RWPE2 (cell line): ENCODE measurements around the gene ETDC.
A peak's percentile ranks its signal among the peaks of the same experiment; 100 is the strongest.
"Not testable (repeated sequence)": the region's sequence is repeated elsewhere in the genome, so short reads cannot be mapped to it uniquely, and the experiment has no call there.

Experiments used
- ATAC-seq: fragments of 200-7000 bp; cut with Tn5 transposase; 3 replicates; pipeline ENCODE4 v1.9.1; 2021; ENCODE audit warnings: low read depth
- DNase-seq: peaks from one replicate; pipeline ENCODE4 v3.0.0-alpha.2; 2020; ENCODE audit warnings: low spot score
- H3K27ac ChIP-seq: fragments of 450-650 bp; 2 replicates; pipeline ENCODE4 v1.5.1; 2017; ENCODE audit warnings: mild to moderate bottlenecking; ENCODE audit not compliant: poor library complexity, severe bottlenecking
- H3K27me3 ChIP-seq: fragments of 250-450 bp; sonication (Bioruptor Pico); 2 replicates; pipeline ENCODE4 v1.5.1; 2021; ENCODE audit warnings: mild to moderate bottlenecking, moderate library complexity; ENCODE audit not compliant: insufficient read depth, poor library complexity, severe bottlenecking
- H3K36me3 ChIP-seq: fragments of 250-450 bp; sonication (Bioruptor Pico); 2 replicates; pipeline ENCODE4 v1.5.1; 2020; ENCODE audit warnings: low read depth, mild to moderate bottlenecking, moderate library complexity
- H3K4me1 ChIP-seq: fragments of 250-450 bp; sonication (Bioruptor Pico); 2 replicates; pipeline ENCODE4 v1.5.1; 2021; ENCODE audit warnings: mild to moderate bottlenecking, moderate library complexity; ENCODE audit not compliant: insufficient read depth, poor library complexity, severe bottlenecking
- H3K4me3 ChIP-seq: fragments of 250-450 bp; sonication (Bioruptor Pico); 2 replicates; pipeline ENCODE4 v1.5.1; 2021; ENCODE audit warnings: mild to moderate bottlenecking, moderate library complexity; ENCODE audit not compliant: severe bottlenecking
- H3K9me3 ChIP-seq: fragments of 250-450 bp; sonication (Bioruptor Pico); 2 replicates; pipeline ENCODE4 v1.5.1; 2021; ENCODE audit warnings: mild to moderate bottlenecking, moderate library complexity; ENCODE audit not compliant: severe bottlenecking
- CTCF ChIP-seq: fragments of 450-650 bp; IDR thresholded peaks from one replicate; pipeline ENCODE4 v1.5.1; 2017; ENCODE audit warnings: mild to moderate bottlenecking, moderate library complexity; ENCODE audit not compliant: poor library complexity, severe bottlenecking

The ETDC gene

GRCh38 chrX:135309430-135309923, at the start of gene ETDC:
Gene ETDC (plus strand): TSS chrX:135309480. CDS start chrX:135309480, 0 bp downstream.
- H3K4me3 ChIP-seq = no peak within 1 kb of the TSS
- H3K27me3 ChIP-seq = no peaks in the 10 kb centered on the region
- ATAC-seq = no peak
- no peak for TF ChIP-seq CTCF
- H3K36me3 ChIP-seq = no peaks in the 10 kb centered on the region
- no peaks in the 10 kb centered on the region for H3K9me3 ChIP-seq
- no peak for DNase-seq
- no peaks in the 10 kb centered on the region for H3K4me1 ChIP-seq
- H3K27ac ChIP-seq = no peak within 1 kb of the TSS

GRCh38 chrX:135260976-135261375, 48.3 kb upstream of the ETDC start:
- not testable (repeated sequence) for H3K4me1 ChIP-seq, ATAC-seq, H3K36me3 ChIP-seq, DNase-seq, H3K27ac ChIP-seq, H3K27me3 ChIP-seq, H3K9me3 ChIP-seq, H3K4me3 ChIP-seq

- not testable (repeated sequence) for ATAC-seq, H3K27ac ChIP-seq, H3K4me1 ChIP-seq, H3K27me3 ChIP-seq, H3K9me3 ChIP-seq, DNase-seq, H3K4me3 ChIP-seq, H3K36me3 ChIP-seq
These were observed 45.9 kb upstream of the ETDC start for GRCh38 chrX:135263376-135263775.

- H3K4me3 ChIP-seq = no peak overlapping the region
- no peaks in the 10 kb centered on the region for H3K4me1 ChIP-seq
- no peaks in the 10 kb centered on the region for H3K36me3 ChIP-seq
- no peaks in the 10 kb centered on the region for H3K27me3 ChIP-seq
- peak; percentile 64; the same call in 2 of the 3 replicates for ATAC-seq
- H3K9me3 ChIP-seq = no peaks in the 10 kb centered on the region
- no peak for TF ChIP-seq CTCF
- no peak for DNase-seq
- no peak overlapping the region for H3K27ac ChIP-seq
These were observed 45.1 kb upstream of the ETDC start for GRCh38 chrX:135264206-135264605.

- Histone ChIP-seq H3K4me3 (no peak overlapping the region), H3K27me3 (no peaks in the 10 kb centered on the region), H3K4me1 (no peaks in the 10 kb centered on the region), H3K9me3 (no peaks in the 10 kb centered on the region), H3K36me3 (no peaks in the 10 kb centered on the region), H3K27ac (no peak overlapping the region)
- ATAC-seq (no peak), DNase-seq (no peak)
- no peak for TF ChIP-seq CTCF
These were observed 36.1 kb upstream of the ETDC start for GRCh38 chrX:135273162-135273561.

GRCh38 chrX:135275973-135276372, 33.3 kb upstream of the ETDC start:
- Histone ChIP-seq H3K27me3 (no peaks in the 10 kb centered on the region), H3K9me3 (no peaks in the 10 kb centered on the region), H3K4me1 (no peaks in the 10 kb centered on the region), H3K36me3 (no peaks in the 10 kb centered on the region), H3K4me3 (no peak overlapping the region), H3K27ac (no peak overlapping the region)
- ATAC-seq (no peak), DNase-seq (no peak)
- no peak for TF ChIP-seq CTCF
